Memory B cell (primary cell): Measurements from ENCODE around the gene BOC.
A peak's percentile ranks its signal among the peaks of the same experiment; 100 is the strongest.

ENCODE experiments used
- ATAC-seq: fragments of 150-1000 bp; cut with Tn5 transposase; 2 replicates; pipeline ENCODE4 v1.10.0; 2021; ENCODE audit warnings: low read depth, mild to moderate bottlenecking, moderate library complexity
- DNase-seq, 2 donors: peaks; one replicate each; pipeline ENCODE4 v3.0.0; 2022; ENCODE audit warnings: low spot score in 2 of 2
- H3K27ac Mint-ChIP-seq: one replicate; pipeline ENCODE4 v1.8.0; 2022; ENCODE audit warnings: mild to moderate bottlenecking, moderate library complexity, mixed read lengths
- H3K27me3 Mint-ChIP-seq: one replicate; pipeline ENCODE4 v1.8.0; 2022; ENCODE audit warnings: mixed read lengths
- H3K36me3 Mint-ChIP-seq: one replicate; pipeline ENCODE4 v1.8.0; 2022; ENCODE audit warnings: mild to moderate bottlenecking, mixed read lengths
- H3K4me1 Mint-ChIP-seq: one replicate; pipeline ENCODE4 v1.8.0; 2022; ENCODE audit warnings: mixed read lengths
- H3K4me3 Mint-ChIP-seq: one replicate; pipeline ENCODE4 v1.8.0; 2022; ENCODE audit warnings: mild to moderate bottlenecking, moderate library complexity, mixed read lengths
- H3K9me3 Mint-ChIP-seq: one replicate; pipeline ENCODE4 v1.8.0; 2022; ENCODE audit warnings: mixed read lengths

The BOC gene

DNA sequence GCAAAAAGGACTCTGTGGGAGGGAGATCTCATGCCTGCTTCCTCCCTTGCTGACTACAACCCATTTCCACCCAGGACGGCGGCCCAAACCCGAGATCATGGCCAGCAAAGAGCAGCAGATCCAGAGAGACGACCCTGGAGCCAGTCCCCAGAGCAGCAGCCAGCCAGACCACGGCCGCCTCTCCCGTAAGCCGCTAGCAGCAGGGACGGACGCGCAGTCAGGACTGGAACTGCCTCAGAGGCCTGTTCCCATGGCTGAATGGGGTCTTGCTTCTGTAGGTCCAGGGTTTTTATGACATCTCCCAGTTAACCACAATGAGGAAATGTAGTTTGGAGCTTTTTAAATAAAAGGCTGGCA lies 67.2 kb downstream of the BOC start:
- peak overlapping the region; percentile 90 for H3K27ac Mint-ChIP-seq
- H3K4me1 Mint-ChIP-seq: peaks cover 22% of the 10 kb centered on the region
- H3K27me3 Mint-ChIP-seq: no peaks in the 10 kb centered on the region
- no peaks in the 10 kb centered on the region for H3K9me3 Mint-ChIP-seq
- peak overlapping the region; percentile 64 for H3K4me3 Mint-ChIP-seq
- H3K36me3 Mint-ChIP-seq: no peaks in the 10 kb centered on the region
- ATAC-seq (no peak), DNase-seq (no peak)

DNA sequence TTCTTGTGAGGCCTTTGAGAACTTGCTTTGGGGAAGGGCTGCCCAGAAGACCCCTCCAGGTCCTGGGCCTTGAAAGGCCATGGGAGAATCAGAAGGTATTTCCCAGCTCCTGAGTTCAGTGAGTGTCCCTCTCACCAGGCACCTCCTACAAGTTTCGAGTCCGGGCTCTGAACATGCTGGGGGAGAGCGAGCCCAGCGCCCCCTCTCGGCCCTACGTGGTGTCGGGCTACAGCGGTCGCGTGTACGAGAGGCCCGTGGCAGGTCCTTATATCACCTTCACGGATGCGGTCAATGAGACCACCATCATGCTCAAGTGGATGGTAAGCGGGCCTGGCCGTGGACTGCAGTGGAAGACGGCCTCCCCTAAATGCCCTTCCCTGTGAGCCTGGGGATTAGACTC lies 68.3 kb downstream of the BOC start:
- no peak overlapping the region for H3K27ac Mint-ChIP-seq
- peaks cover 22% of the 10 kb centered on the region for H3K4me1 Mint-ChIP-seq
- DNase-seq: no peak
- H3K9me3 Mint-ChIP-seq: no peaks in the 10 kb centered on the region
- H3K4me3 Mint-ChIP-seq: no peak overlapping the region
- H3K27me3 Mint-ChIP-seq: no peaks in the 10 kb centered on the region
- H3K36me3 Mint-ChIP-seq: no peaks in the 10 kb centered on the region
- ATAC-seq: no peak

DNA sequence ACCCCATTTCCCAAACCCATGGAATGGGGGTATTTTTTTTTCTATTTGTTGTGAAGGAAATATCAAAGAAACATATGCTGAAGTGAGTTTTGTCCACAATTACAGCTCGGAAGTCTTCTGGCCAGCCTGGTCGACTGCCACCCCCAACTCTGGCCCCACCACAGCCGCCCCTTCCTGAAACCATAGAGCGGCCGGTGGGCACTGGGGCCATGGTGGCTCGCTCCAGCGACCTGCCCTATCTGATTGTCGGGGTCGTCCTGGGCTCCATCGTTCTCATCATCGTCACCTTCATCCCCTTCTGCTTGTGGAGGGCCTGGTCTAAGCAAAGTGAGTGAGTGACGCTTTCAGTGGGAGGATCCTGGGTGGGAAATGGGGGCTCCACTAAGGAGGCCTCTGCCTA lies 71.9 kb downstream of the BOC start:
- DNase-seq: no peak
- Mint-ChIP-seq H3K36me3 (no peaks in the 10 kb centered on the region), H3K4me1 (peaks cover 2% of the 10 kb centered on the region), H3K27me3 (no peaks in the 10 kb centered on the region), H3K27ac (no peak overlapping the region), H3K9me3 (no peaks in the 10 kb centered on the region), H3K4me3 (no peak overlapping the region)
- no peak for ATAC-seq

DNA sequence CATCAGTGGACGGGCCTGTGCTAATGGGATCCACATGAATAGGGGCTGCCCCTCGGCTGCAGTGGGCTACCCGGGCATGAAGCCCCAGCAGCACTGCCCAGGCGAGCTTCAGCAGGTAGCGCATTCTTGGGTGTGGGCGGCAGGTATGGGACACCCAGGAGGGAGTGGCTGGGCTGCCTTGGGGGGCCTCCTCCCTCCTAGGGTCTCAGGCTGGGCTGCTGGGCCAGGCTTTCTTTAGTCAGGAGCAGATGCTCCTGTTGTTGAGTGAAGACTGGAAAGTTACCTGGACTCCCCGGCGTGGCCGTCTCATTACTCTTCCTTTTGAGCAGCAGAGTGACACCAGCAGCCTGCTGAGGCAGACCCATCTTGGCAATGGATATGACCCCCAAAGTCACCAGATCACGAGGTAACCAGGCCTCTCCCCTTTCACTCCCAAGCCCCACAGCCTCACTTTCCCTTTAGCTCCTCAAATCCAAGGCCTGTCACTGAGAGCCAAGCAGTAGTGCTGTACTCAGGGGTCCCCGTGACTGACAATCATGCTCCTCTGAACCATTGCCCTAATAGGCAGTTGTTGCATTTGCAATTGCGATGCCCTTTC lies 73.2 kb downstream of the BOC start:
- Mint-ChIP-seq H3K4me1 (no peaks in the 10 kb centered on the region), H3K36me3 (no peaks in the 10 kb centered on the region), H3K27me3 (no peaks in the 10 kb centered on the region), H3K4me3 (no peak overlapping the region), H3K9me3 (no peaks in the 10 kb centered on the region), H3K27ac (no peak overlapping the region)
- ATAC-seq (no peak), DNase-seq (no peak)

DNA sequence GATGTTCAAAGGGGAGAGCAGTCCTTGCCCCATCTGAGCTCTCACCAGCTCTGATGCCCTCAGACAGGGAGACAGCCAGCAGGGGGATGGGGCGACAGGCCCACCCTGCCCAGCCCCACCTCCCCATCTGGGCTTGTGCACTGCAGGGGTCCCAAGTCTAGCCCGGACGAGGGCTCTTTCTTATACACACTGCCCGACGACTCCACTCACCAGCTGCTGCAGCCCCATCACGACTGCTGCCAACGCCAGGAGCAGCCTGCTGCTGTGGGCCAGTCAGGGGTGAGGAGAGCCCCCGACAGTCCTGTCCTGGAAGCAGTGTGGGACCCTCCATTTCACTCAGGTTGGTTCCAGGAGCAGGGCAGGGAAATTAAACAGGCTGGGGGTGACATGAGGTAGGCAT lies 73.9 kb downstream of the BOC start:
- Mint-ChIP-seq H3K9me3 (no peaks in the 10 kb centered on the region), H3K36me3 (no peaks in the 10 kb centered on the region), H3K4me1 (no peaks in the 10 kb centered on the region), H3K27me3 (no peaks in the 10 kb centered on the region), H3K4me3 (no peak overlapping the region), H3K27ac (no peak overlapping the region)
- no peak for ATAC-seq
- no peak for DNase-seq

DNA sequence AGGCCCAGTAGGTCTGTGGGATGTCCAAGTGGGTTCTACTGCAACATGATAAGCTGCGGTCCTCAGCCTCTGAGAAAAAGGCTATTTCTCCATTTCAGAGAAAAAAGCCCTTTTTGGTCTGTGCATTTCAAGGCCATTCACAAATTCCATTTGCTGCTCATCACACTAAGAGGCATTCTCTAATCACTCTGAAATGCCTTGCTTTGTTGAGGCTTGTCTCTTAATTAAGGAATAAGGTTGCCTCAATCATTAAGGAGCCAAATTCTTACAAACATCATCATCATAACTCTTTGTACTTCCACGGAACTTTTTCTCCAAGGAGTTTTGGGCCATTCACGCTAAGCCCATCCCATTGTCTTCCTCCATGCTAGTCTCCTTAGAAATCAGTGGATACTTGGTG lies 74.4 kb downstream of the BOC start:
- H3K27me3 Mint-ChIP-seq: no peaks in the 10 kb centered on the region
- ATAC-seq (no peak), DNase-seq (no peak)
- no peaks in the 10 kb centered on the region for H3K4me1 Mint-ChIP-seq
- H3K27ac Mint-ChIP-seq: no peak overlapping the region
- no peak overlapping the region for H3K4me3 Mint-ChIP-seq
- H3K36me3 Mint-ChIP-seq: no peaks in the 10 kb centered on the region
- no peaks in the 10 kb centered on the region for H3K9me3 Mint-ChIP-seq

DNA sequence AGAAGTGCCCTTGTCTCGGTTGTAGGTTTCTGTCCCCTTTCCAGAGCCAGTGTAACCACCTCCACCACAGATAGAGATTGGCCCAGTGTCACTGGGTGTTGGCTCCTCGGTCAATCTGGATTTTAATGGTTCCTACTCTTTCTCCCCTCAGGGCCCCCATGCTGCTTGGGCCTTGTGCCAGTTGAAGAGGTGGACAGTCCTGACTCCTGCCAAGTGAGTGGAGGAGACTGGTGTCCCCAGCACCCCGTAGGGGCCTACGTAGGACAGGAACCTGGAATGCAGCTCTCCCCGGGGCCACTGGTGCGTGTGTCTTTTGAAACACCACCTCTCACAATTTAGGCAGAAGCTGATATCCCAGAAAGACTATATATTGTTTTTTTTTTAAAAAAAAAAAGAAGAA lies 75.2 kb downstream of the BOC start:
- Mint-ChIP-seq H3K4me3 (no peak overlapping the region), H3K9me3 (no peaks in the 10 kb centered on the region), H3K36me3 (no peaks in the 10 kb centered on the region), H3K4me1 (no peaks in the 10 kb centered on the region), H3K27me3 (no peaks in the 10 kb centered on the region), H3K27ac (no peak overlapping the region)
- ATAC-seq: no peak
- no peak for DNase-seq

DNA sequence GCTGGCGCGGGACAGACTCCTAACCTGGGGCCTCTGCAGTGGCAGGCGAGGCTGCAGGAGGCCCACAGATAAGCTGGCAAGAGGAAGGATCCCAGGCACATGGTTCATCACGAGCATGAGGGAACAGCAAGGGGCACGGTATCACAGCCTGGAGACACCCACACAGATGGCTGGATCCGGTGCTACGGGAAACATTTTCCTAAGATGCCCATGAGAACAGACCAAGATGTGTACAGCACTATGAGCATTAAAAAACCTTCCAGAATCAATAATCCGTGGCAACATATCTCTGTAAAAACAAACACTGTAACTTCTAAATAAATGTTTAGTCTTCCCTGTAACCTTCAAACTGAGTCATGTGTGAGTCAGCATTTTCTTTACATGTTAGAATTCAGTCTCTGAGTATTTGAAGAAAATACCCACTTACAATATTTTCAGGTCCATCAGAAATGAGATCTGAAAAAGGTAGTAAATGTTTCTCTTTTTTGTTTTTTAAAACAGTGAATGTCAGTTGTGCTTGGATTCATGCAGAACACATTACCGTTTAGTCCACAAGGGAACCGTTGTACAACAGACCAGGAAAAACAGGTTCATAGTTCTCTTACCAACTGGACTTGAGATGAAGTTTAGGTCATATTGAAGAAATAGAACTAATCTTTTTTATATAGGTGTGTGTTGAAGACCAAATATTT lies 75.9 kb downstream of the BOC start:
- Mint-ChIP-seq H3K27me3 (no peaks in the 10 kb centered on the region), H3K4me1 (no peaks in the 10 kb centered on the region), H3K9me3 (no peaks in the 10 kb centered on the region), H3K36me3 (no peaks in the 10 kb centered on the region), H3K4me3 (no peak overlapping the region), H3K27ac (no peak overlapping the region)
- DNase-seq (no peak), ATAC-seq (no peak)

DNA sequence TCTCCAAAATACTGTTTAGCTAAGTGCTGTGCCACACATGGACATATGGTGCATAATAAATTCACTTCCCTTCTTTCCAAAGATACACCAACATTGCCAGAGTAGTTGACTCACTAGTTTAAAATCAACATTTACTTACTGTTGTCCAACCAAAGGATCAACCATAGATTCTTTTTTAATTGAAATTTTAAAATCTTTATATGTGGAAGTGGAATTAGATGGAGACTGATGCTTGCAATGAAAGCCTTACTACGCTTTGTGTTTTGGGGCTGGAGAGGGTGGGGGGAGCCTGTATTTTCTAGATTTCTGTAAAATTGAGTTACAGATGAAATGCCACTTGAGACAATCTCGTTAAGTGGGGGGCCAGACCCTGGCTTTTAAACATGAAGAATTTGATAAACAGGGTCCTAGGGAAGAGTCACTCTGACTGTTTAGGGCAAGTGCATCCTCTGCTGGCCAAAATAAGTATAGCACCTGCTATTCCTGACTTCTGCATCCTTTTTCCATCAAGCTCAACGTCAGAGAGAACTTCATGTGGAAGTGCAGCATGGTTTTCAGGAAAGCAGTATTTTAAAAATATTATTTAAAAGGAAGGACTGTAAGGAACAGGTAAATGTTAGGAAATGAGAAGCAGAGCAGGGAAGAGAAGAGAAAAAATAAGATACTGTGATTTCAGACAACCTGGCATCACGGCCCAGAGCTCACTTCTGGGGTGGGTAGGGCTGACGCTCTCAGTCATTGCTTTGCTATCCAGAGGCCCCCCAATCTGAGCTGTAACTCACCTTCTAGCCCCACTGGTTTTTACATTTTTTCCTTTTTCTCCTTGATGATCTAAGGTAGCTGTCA lies 76.7 kb downstream of the BOC start:
- peak; percentile 62 to 67 for DNase-seq
- peak; percentile 32 for ATAC-seq
- H3K27me3 Mint-ChIP-seq: no peaks in the 10 kb centered on the region

DNA sequence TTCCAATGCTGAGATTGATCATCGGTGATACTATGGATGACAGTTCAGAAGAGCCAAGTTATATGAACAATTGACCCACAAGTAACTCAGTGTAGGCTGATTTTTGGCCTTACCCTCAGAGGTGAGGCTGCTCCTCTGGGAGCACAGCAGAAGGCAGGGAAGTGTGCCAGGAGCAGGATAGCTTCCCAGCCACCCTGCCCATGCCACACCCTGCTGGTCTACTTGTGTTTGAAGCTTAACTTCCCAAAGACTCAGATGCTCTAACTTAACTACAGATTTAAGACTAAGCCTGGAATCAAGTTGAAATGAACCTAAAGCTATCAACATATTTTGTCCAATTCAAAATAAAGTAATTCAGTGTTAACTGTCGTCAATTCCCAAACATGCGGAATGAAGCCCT lies 77.5 kb downstream of the BOC start:
- no peak overlapping the region for H3K27ac Mint-ChIP-seq
- H3K36me3 Mint-ChIP-seq: peaks cover 2% of the 10 kb centered on the region
- no peaks in the 10 kb centered on the region for H3K9me3 Mint-ChIP-seq
- DNase-seq: no peak
- no peaks in the 10 kb centered on the region for H3K27me3 Mint-ChIP-seq
- no peak for ATAC-seq
- no peak overlapping the region for H3K4me3 Mint-ChIP-seq
- no peaks in the 10 kb centered on the region for H3K4me1 Mint-ChIP-seq

More for the DNA sequence above, 76.7 kb downstream of the BOC start:
- Mint-ChIP-seq H3K27ac (no peak overlapping the region), H3K4me3 (no peak overlapping the region), H3K36me3 (peaks cover under 1% of the 10 kb centered on the region), H3K4me1 (no peaks in the 10 kb centered on the region), H3K9me3 (no peaks in the 10 kb centered on the region)

DNA sequence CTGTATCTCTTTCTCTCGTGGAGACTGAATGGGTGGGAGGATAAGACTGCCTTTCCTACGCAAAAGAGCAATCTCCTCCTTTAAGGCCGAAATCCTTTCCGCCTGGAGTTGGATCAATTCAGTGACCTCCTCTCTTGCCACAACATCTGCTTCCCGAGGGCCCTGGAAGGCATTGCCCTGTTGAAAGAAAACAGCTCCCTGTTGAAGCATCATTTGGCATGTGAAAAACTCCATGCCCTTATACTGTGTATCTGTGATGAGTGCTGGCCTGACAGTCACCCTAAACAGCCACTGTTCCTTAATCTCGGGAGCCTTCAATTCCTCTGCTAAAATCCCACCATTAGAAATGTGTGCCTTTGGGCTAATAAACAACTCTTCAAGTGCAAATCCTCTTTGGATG lies 80.2 kb downstream of the BOC start:
- ATAC-seq: no peak
- H3K27ac Mint-ChIP-seq: no peak overlapping the region
- DNase-seq: no peak
- no peaks in the 10 kb centered on the region for H3K9me3 Mint-ChIP-seq
- H3K27me3 Mint-ChIP-seq: no peaks in the 10 kb centered on the region
- H3K4me1 Mint-ChIP-seq: no peaks in the 10 kb centered on the region
- H3K4me3 Mint-ChIP-seq: no peak overlapping the region
- peaks cover 6% of the 10 kb centered on the region for H3K36me3 Mint-ChIP-seq

DNA sequence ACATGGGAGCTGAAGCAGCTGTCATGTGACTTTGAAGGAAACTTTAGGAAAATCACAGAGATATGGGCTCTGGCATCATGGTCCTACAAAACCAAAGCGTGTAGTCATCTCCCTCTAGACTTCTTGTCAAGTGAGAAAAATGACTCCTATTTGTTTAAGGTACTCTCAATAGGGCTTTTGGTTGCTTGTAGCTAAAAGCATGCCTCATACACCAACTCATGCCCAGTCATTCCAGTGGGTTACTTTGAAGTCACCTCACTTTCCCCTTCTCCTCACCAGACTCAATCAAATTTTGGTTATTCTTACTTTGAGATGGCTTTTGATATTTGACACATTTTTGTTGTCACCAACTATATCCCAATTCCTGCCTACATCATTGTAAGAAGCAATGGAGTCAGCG lies 81.6 kb downstream of the BOC start:
- ATAC-seq: no peak
- Mint-ChIP-seq H3K4me1 (no peaks in the 10 kb centered on the region), H3K4me3 (no peak overlapping the region), H3K27ac (no peak overlapping the region), H3K36me3 (peaks cover 8% of the 10 kb centered on the region), H3K27me3 (no peaks in the 10 kb centered on the region), H3K9me3 (no peaks in the 10 kb centered on the region)
- no peak for DNase-seq

DNA sequence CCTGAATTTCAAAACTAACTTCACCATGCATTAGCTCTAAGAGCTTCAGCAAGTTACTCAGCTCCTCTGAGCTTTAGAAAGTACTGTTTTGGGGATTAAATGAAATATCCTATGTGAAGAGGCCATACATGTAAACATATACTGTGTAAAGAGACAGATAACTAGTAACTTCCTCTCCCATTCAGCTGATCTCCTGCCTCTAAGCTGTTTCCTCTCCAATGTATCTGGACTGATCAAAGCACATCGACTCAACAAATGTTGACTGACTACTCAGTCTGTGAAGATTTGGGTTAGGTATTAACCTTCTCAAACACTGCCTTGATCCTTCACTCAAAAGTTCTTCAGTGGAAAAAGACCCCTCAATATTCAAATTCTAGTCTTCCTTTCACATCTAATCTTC lies 82.0 kb downstream of the BOC start:
- Mint-ChIP-seq H3K36me3 (peaks cover 8% of the 10 kb centered on the region), H3K9me3 (no peaks in the 10 kb centered on the region), H3K27me3 (no peaks in the 10 kb centered on the region), H3K4me1 (no peaks in the 10 kb centered on the region), H3K4me3 (no peak overlapping the region), H3K27ac (no peak overlapping the region)
- DNase-seq (no peak), ATAC-seq (no peak)

DNA sequence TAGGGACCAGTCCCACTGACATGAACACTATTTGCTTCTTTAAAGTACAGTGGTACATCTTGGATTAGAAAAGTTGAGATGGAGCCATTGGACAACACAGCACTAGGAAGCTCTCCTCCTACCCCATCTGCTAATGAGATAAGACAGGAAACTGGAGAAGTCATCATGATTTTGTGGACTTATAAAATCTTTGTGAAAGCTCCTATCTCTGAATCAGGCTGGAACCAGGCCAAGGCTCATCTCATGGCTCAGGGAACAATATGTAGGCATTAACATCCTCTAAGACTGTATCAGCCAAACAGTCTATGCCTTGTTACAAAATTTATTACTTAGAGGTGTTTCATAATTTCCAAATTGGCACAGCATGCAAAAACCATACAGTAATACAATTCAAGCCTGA lies 84.1 kb downstream of the BOC start:
- H3K4me1 Mint-ChIP-seq: no peaks in the 10 kb centered on the region
- peaks cover 2% of the 10 kb centered on the region for H3K9me3 Mint-ChIP-seq
- no peak overlapping the region for H3K27ac Mint-ChIP-seq
- ATAC-seq: no peak
- H3K27me3 Mint-ChIP-seq: no peaks in the 10 kb centered on the region
- H3K36me3 Mint-ChIP-seq: peaks cover 13% of the 10 kb centered on the region
- no peak for DNase-seq
- H3K4me3 Mint-ChIP-seq: no peak overlapping the region
